HG03432 (cell line): Measurements from ENCODE around the gene CUX1.
"Not testable (repeated sequence)": the region's sequence is repeated elsewhere in the genome, so short reads cannot be mapped to it uniquely, and the experiment has no call there.

Source experiments
- ATAC-seq: cut with Tn5 transposase; IDR thresholded peaks from one replicate; pipeline ENCODE4 v1.9.1; 2021; ENCODE audit warnings: mild to moderate bottlenecking, moderate library complexity; ENCODE audit not compliant: unreplicated experiment

The CUX1 gene

DNA sequence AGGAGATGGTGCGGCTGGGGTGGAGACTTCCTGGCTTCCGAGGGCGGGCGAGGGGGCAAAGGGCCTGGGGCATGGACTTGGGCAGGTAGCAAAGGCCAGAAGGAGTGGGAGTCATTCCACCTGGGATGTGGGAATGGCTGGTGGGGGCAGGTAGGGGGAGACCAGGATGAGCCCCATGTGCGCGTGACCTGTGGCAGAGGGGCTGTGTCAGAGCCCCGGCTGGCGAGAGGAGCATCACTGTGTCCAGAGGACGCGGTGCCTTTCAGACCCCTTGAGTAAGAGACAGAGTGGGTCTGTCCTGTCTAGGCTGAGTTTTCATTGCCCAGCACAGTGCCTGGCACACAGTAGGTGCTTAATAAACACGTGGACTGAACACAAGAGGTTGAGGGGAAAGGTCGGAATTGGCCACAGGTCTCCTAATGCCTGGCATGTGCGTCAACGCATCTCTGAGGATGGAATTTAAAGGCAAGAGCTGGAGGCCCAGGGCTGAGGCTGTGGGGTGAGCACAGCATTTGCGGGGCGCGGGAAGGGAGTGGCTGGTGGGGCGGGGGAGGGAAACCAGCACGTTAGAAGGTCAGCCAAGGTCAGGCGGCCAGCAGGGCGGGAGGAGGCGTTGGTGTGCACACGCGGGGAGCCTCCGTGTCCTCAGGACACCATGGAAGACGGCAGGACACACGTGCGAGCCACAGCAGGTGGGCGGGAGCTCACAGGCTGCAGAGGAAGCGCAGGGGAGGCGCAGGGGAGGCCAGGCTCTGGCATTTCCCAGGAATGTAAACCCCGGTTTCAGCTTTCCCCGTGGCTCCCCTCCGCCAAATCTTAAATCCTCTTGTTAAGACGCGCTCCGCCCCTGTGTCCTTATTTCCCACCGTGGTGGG lies 51.8 kb downstream of the CUX1 start:
- ATAC-seq: no peak

- ATAC-seq: no peak
Measured at GRCh38 chr7:101869901-101870290, 52.5 kb downstream of the CUX1 start.

GRCh38 chr7:101870361-101871062 lies 53.1 kb downstream of the CUX1 start:
- no peak for ATAC-seq

DNA sequence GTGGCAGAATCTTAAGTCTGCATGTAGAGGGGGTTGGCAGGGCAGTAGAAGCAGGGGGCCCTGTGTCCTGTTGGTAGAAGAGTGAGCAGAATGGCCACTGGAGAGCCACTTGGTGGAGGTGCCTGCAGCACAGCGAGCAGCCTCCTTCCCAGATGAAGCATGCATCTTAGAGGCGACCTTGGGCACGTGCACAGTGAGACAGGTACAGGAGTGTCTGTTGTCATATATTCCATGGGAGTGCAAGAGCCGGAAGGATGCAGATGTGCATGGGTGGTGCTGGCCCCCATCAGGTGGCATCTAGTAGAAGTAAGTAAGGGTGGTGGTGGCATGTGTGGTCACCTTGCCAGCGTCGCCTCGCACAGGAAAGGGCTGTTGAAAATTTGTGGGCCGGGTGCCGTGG lies 53.9 kb downstream of the CUX1 start:
- no peak for ATAC-seq

DNA sequence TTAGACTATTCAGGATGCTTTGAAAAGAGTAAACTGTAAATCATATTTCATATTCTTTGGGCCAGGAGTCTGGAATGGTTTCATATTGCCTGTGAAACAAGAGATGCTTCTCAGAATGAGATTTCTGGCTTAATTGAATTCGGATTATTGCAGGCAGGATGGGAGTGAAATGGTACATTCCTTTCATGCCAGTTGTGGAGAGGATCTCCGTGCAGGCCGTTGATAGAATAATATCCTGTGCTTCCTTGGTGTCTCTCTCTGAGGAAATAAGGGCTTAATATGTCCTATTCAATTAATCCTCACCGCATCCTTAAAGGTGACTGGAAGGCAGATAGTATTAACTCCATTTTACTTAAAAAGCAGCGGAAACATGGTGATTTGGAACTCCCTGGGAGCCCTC lies 56.6 kb downstream of the CUX1 start:
- no peak for ATAC-seq

- ATAC-seq: no peak
Measured at GRCh38 chr7:101875283-101875846, 57.9 kb downstream of the CUX1 start.

DNA sequence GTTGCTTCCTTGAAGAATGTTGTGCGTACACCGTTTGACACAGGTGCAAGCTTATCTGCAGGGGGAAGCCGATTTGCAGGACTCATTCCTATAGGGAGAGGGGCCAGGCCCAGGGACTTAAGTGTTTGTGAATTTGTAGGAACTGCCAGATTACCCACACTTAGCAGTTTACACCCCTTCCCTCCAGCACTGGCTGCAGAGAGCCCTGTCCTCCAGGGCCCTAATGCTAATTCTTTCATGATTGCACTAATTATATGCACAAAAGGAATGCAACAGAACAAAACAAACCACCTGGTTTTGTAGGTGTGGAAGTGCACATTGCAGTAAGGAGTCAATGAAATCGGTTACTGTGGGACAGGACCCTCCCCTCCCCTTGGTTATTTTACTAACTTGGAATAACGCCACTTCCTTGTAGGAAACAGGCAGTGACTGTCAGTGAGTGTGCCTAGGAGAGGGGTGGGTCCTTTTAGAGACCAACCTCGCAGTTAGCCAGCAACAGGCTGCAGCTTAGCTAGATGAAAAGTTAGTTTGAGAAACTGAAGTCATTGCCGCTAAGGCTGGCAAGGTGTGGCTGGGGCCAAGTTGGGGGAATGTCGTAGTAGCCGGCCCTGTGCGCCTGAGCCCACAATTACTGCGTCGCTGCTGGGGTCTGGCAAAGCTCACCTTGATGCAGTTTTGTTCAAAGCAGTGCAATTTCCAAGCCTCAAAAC lies 60.6 kb downstream of the CUX1 start:
- no peak for ATAC-seq

- no peak for ATAC-seq
Measured at GRCh38 chr7:101878938-101879337, 61.5 kb downstream of the CUX1 start.

GRCh38 chr7:101879565-101879964 lies 62.1 kb downstream of the CUX1 start:
- ATAC-seq: no peak

- ATAC-seq: no peak
Measured at GRCh38 chr7:101880282-101881054, 63.0 kb downstream of the CUX1 start.

DNA sequence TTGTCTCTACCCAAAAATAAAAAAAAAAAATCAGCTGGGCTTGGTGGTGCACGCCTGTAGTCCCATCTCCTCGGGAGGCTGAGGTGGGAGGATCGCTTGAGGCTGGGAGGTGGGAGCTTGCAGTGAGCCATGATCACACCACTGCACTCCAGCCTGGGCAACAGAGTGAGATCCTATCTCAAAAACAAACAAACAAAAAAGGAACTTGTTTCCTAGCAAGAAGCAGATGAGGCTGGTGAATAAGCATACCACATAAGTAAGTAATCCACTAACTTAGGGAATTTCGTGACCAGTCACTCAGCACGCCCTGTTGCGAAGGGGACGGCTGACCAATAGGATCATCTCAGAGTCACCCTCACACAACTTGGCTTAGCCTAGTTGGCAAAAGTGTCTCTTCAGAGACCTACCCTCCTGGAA lies 64.6 kb downstream of the CUX1 start:
- ATAC-seq: no peak

DNA sequence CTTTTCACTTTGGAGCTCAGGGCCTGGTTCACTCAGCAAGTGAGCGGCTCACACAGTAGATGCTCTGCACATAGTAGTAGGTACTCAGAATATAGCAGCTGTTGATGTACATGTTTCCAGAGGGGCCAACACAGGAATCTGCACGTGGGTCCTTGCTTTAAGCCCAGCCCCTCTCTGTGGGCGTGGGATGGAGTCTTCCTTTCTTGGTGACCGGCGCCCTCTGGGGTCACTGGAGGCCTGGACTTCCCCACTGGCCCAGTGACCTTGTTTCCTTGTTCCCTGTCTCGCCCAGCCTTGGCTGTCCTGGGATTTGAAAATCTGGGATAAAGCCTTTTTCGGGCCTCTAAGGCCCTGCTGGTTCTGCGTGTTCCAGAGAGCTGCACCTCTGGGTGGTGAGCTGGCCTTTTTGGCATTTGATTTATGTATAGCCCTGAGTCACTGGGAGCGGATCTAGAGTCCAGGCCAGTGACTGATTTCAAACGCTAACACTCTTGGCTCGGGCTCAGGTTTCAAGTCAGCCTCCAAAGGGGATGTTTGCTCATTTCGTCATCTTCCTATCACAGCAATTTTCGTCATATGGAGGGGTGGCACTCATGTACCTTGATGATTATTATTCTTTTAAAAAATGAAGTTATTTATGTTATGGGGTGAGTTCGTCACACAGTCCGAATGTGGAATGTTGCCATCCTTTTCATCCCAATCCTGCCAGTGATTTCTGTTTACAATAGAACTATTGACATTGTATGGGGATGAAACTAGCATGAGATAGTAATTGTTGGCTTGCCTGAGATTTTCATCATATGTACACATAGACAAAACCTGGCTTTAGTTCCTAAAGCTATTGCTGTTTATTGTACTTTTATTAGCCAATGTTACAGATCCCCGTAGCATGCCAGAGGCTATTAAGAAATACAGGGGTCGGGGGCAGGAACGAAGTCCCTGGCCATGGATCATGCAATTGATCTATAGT lies 65.5 kb downstream of the CUX1 start:
- ATAC-seq: no peak

GRCh38 chr7:101884671-101885596 lies 67.5 kb downstream of the CUX1 start:
- no peak for ATAC-seq

GRCh38 chr7:101885597-101885955 lies 68.2 kb downstream of the CUX1 start:
- no peak for ATAC-seq

DNA sequence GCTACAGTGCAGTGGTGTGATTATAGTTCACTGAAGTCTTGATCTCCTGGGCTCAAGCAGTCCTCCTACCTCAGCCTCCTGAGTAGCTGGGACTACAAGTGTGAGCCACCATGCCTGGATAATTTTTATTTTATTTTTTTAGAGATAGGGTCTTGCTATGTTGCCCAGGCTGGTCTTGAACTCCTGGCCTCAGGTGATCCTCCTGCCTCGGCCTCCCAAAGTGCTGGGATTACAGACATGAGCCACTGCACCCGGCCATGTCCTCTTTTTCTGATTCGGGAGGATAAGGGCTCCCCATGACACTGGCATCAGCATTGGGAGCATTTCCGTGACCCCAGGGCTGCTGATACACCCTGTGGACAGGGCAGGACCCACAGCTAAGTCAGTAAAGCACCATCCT lies 69.9 kb downstream of the CUX1 start:
- ATAC-seq: not testable (repeated sequence)

DNA sequence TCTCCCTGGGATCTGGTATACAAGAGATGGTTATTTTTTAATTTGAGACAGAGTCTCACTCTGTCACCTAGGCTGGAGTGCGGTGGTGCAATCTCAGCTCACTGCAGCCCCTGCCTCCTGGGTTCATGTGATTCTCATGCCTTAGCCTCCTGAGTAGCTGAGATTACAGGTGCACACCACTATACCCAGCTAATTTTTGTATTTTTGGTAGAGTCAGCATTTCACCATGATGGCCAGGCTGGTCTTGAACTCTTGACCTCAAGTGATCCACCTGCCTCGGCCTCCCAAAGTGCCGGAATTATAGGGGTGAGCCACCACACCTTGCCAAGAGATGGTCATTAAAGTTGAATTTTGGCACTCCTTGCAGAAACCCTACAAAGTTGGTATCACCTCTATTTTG lies 71.1 kb downstream of the CUX1 start:
- not testable (repeated sequence) for ATAC-seq

DNA sequence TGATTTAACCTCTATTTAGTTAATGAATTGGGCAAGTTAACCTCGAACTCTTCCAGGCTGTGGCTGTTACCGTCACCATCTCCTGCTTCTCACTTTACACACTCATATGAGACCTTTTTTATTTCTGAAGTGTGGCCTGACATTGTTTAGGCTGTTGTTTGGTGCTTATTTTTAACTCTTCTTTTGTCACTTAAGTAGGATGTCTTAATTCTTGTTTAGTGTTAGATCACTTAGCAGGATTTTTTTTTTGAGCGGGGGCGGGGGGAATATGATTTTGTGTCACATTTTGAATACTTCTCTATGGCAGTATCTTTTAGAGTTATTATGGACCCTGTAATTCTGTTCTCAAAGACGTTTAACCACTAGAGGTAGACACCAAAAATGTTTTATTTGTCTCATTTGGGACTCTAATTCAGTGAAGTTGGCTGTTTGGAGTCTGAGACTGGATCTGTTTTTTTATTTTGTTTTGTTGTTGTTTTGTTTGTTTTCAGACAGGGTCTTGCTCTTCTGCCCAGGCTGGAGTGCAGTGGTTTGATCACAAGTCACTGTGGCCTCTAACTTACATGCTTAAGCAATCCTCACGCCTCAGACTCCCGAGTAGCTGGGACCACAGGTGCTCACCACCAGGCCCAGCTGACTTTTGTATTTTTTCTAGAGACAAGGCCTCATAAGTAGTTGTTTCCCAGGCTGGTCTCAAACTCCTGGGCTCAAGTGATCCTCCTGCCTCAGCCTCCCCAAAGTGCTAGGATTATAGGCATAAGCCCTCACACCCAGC lies 73.5 kb downstream of the CUX1 start:
- no peak for ATAC-seq
